OCI-LY3 (cell line): ENCODE results near the gene IRF1.
"Not testable (repeated sequence)": the region's sequence is repeated elsewhere in the genome, so short reads cannot be mapped to it uniquely, and the experiment has no call there.

Experiments
- H2AFZ ChIP-seq: fragments of 200-600, 300-600 bp; shearing (Covaris generic); 2 replicates; pipeline ENCODE4 v1.6.0; 2014; ENCODE audit warnings: antibody characterized with exemption, low read depth, low read length
- H3K27ac ChIP-seq: fragments of 200-600, 300-600 bp; sonication (generic); 2 replicates; pipeline ENCODE4 v1.5.1; 2014; ENCODE audit warnings: mild to moderate bottlenecking, low read length, moderate library complexity, mixed read lengths
- H3K27me3 ChIP-seq: fragments of 200-600, 300-600 bp; sonication (generic); 2 replicates; pipeline ENCODE4 v1.6.1; 2014; ENCODE audit warnings: low read depth, low read length, mixed read lengths
- H3K36me3 ChIP-seq: fragments of 200-600, 300-600 bp; sonication (generic); replicated peaks from 2 replicates; pipeline ENCODE3; 2014; ENCODE audit warnings: low read depth, low read length, mixed read lengths
- H3K4me1 ChIP-seq: fragments of 300-600, 200-600 bp; sonication (generic); 2 replicates; pipeline ENCODE4 v1.6.1; 2014; ENCODE audit warnings: low read length, mixed read lengths
- H3K4me2 ChIP-seq: fragments of 200-600, 300-600 bp; sonication (generic); 2 replicates; pipeline ENCODE4 v1.6.1; 2014; ENCODE audit warnings: low read length, mixed read lengths
- H3K4me3 ChIP-seq: fragments of 300-600, 200-600 bp; sonication (generic); 2 replicates; pipeline ENCODE4 v1.5.1; 2014; ENCODE audit warnings: antibody characterized with exemption, mild to moderate bottlenecking, low read length, moderate library complexity
- H3K79me2 ChIP-seq: fragments of 300-600, 200-600 bp; shearing (Covaris generic); 2 replicates; pipeline ENCODE4 v1.6.1; 2014; ENCODE audit warnings: mild to moderate bottlenecking, low read length, mixed read lengths
- H3K9ac ChIP-seq: fragments of 300-600, 200-600 bp; shearing (Covaris generic); 2 replicates; pipeline ENCODE4 v1.6.0; 2014; ENCODE audit warnings: mild to moderate bottlenecking, low read length, moderate library complexity
- H3K9me3 ChIP-seq: fragments of 200-600, 300-600 bp; shearing (Covaris generic); 2 replicates; pipeline ENCODE4 v1.6.1; 2014; ENCODE audit warnings: low read length, mixed read lengths; ENCODE audit not compliant: insufficient read depth
- H4K20me1 ChIP-seq: fragments of 200-600, 300-600 bp; sonication (generic); 2 replicates; pipeline ENCODE4 v1.6.1; 2016; ENCODE audit warnings: low read length, mixed read lengths; ENCODE audit not compliant: insufficient read depth
- EZH2phosphoT487 ChIP-seq: fragments of 200-600 bp; shearing (Covaris generic); IDR thresholded peaks from 2 replicates; pipeline ENCODE4 v1.6.1; 2018; ENCODE audit warnings: antibody characterized with exemption, mixed run types, low read depth
- TF ChIP-seq, protein P1 (sequence below): fragments of 200-600, 300-600 bp; sonication (generic); IDR thresholded peaks from 2 replicates; pipeline ENCODE4 v1.5.1; 2014; ENCODE audit warnings: antibody characterized with exemption, low read length, low read depth

Gene IRF1

DNA sequence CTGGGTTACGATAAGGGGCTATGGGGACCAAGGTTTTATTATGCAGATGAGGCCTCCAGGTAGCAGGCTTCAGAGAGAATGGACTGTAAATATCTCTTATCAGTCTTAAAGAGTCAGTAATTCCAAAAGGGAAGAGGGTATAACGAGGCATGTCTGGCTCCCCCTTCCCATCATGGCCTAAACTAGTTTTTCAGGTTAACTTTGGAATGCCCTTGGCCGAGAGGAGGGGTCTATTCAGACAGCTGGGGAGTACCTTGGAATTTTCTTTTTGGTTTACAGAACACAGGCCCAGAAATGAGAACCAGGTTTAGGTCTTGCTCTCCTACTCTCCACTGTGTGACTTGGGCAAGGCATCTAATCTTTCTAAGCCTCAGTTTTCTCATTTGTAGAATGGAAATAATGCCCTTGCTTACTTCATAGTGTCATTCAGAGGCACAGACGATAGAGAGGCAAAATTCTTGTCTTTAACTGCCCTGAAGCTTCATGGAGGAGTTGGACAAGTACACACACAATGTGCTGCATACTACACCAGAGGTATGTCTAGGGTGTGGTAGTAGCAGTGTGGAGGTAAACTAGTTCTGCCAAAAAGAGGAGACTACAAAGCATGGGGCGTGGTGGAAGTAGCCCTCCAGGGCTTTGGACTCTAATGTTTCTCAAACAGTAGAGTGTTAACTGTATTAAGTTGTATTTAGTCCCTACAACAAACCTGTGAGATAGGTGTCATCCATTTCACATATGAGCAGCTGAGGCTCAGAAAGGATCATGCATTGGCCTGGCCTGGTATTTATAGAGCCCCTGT lies 45.5 kb downstream of the IRF1 start:
- H3K27ac ChIP-seq: no peak overlapping the region

DNA sequence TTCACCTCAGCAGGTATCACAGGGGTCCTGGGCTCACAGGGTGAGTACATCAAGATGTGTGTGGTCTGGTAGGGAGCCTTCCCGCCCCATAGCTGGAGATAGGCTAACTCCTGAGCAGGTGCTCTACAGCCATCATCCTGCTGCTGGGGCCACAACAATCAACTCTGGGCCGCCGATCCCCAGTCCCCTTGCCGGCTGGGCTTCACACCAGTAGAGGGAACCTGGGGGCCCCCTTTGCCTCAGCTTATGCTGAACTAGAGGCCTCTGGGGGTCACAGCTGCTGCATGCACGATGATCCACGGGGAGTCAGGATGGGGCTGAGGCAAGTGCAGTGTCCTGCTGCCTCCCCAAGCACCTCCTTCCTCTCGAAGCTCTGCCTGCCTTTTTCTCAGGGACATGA lies 46.5 kb downstream of the IRF1 start:
- Histone ChIP-seq H3K4me2 (no peak overlapping the region), H3K9me3 (no peaks in the 10 kb centered on the region), H2AFZ (no peak overlapping the region), H3K27me3 (no peaks in the 10 kb centered on the region), H3K4me1 (no peaks in the 10 kb centered on the region), H3K4me3 (no peak overlapping the region), H4K20me1 (no peaks in the 10 kb centered on the region), H3K9ac (no peak overlapping the region), H3K79me2 (no peaks in the 10 kb centered on the region), H3K36me3 (no peaks in the 10 kb centered on the region), H3K27ac (no peak overlapping the region)
- TF ChIP-seq, protein P1, sequence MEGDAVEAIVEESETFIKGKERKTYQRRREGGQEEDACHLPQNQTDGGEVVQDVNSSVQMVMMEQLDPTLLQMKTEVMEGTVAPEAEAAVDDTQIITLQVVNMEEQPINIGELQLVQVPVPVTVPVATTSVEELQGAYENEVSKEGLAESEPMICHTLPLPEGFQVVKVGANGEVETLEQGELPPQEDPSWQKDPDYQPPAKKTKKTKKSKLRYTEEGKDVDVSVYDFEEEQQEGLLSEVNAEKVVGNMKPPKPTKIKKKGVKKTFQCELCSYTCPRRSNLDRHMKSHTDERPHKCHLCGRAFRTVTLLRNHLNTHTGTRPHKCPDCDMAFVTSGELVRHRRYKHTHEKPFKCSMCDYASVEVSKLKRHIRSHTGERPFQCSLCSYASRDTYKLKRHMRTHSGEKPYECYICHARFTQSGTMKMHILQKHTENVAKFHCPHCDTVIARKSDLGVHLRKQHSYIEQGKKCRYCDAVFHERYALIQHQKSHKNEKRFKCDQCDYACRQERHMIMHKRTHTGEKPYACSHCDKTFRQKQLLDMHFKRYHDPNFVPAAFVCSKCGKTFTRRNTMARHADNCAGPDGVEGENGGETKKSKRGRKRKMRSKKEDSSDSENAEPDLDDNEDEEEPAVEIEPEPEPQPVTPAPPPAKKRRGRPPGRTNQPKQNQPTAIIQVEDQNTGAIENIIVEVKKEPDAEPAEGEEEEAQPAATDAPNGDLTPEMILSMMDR: no peak
- TF ChIP-seq EZH2phosphoT487: no peak

More for the DNA sequence above, 45.5 kb downstream of the IRF1 start:
- TF ChIP-seq, protein P1: no peak
- no peak for TF ChIP-seq EZH2phosphoT487
- Histone ChIP-seq H3K9me3 (no peaks in the 10 kb centered on the region), H3K36me3 (no peaks in the 10 kb centered on the region), H3K79me2 (no peaks in the 10 kb centered on the region), H2AFZ (no peak overlapping the region), H3K27me3 (no peaks in the 10 kb centered on the region), H3K4me3 (no peak overlapping the region), H4K20me1 (no peaks in the 10 kb centered on the region), H3K4me2 (no peak overlapping the region), H3K4me1 (no peaks in the 10 kb centered on the region), H3K9ac (no peak overlapping the region)

DNA sequence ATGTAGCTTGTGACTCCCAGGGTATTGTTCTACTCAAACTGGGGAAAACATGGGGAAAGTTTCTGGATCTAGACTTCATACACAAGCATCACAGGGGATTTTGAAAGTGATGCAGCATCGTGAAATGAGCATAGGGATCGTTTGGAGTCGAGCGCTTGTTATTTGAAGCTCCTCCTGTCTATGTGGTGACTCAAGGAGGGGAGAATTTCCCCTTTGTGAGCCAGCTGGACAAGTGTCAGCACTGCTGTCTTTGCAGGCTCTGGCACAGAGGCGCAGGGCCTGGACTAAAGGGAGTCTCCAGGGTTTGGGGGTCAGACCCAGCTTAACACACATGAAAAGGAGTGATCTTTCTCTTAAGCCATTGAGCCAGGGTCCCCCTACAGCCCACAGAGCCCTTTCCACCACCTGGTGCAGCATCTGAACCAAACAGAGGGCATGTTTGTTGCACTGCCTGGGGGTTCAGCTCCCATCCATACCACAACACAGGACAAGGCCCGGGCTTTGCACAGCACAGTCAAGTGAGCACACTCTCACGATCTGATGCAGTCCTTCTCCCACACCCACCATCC lies 51.0 kb downstream of the IRF1 start:
- H3K27ac ChIP-seq: no peak overlapping the region
- TF ChIP-seq, protein P1: no peak
- TF ChIP-seq EZH2phosphoT487: no peak
- H4K20me1 ChIP-seq: no peaks in the 10 kb centered on the region
- H3K27me3 ChIP-seq: no peaks in the 10 kb centered on the region
- H3K79me2 ChIP-seq: no peaks in the 10 kb centered on the region
- no peak overlapping the region for H3K4me3 ChIP-seq
- H3K9me3 ChIP-seq: no peaks in the 10 kb centered on the region
- H3K4me1 ChIP-seq: peaks cover 16% of the 10 kb centered on the region
- H3K36me3 ChIP-seq: no peaks in the 10 kb centered on the region
- no peak overlapping the region for H3K9ac ChIP-seq
- no peak overlapping the region for H2AFZ ChIP-seq
- H3K4me2 ChIP-seq: no peak overlapping the region

DNA sequence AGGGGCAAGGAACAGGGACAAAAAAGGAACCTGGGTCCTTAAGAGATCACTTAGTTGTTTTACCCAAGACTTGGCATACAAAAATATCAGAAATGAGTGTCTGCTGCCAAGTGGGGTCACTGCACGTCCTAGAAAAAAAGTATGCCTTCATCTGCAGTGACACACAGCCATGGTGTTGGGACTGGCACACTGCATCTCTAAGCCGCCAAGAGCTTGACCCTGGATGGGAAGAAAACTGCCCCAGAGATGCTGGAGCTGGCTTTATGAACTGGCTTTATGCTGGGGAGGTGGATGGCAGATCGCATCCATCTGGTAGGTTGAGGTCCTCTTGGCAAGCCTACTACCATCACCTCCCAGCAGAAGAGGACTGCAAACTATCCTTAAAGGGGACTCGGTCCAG lies 51.7 kb downstream of the IRF1 start:
- H2AFZ ChIP-seq: no peak overlapping the region
- H3K4me1 ChIP-seq: peaks cover 16% of the 10 kb centered on the region
- no peaks in the 10 kb centered on the region for H3K36me3 ChIP-seq
- H3K9me3 ChIP-seq: no peaks in the 10 kb centered on the region
- no peaks in the 10 kb centered on the region for H3K79me2 ChIP-seq
- TF ChIP-seq, protein P1: no peak
- no peak for TF ChIP-seq EZH2phosphoT487
- H3K4me2 ChIP-seq: no peak overlapping the region
- no peaks in the 10 kb centered on the region for H4K20me1 ChIP-seq
- no peak overlapping the region for H3K4me3 ChIP-seq
- H3K27ac ChIP-seq: no peak overlapping the region
- H3K27me3 ChIP-seq: no peaks in the 10 kb centered on the region
- H3K9ac ChIP-seq: no peak overlapping the region

DNA sequence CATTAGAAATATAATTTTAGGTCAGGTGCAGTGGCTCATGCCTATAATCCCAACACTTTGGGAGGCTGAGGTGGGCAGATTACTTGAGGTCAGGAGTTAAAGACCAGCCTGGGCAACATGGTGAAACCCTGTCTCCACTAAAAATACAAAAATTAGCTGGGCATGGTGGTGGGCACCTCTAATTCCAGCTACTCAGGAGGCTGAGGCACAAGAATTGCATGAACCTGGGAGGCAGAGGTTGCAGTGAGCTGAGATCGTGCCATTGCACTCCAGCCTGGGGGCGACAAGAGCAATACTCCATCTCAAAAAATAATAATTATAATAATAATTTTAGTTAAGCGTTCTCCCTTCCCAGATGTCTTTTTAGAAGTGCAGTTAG lies 52.3 kb downstream of the IRF1 start:
- Histone ChIP-seq H3K4me1 (peaks cover 16% of the 10 kb centered on the region), H3K4me2 (0 out of 2 replicates have a peak overlapping the region, but pooled peaks have one; percentile 58)
- H4K20me1 ChIP-seq, H3K9me3 ChIP-seq, H3K79me2 ChIP-seq, H2AFZ ChIP-seq, H3K36me3 ChIP-seq, H3K27ac ChIP-seq, H3K27me3 ChIP-seq, H3K9ac ChIP-seq, H3K4me3 ChIP-seq: not testable (repeated sequence)
